Right lobe of liver (tissue), 6 donors: Measurements from ENCODE around the gene FOXD1. TPM values are rescaled to one million over a fixed set of nuclear protein-coding genes. Genes with fewer than 3 reads are reported as not detected.
A peak's percentile ranks its signal among the peaks of the same experiment; 100 is the strongest.
"Not testable (repeated sequence)": the region's sequence is repeated elsewhere in the genome, so short reads cannot be mapped to it uniquely, and the experiment has no call there.

Experiments
- ATAC-seq, 4 donors: fragments of 200-7000 bp; cut with Tn5 transposase; one replicate each; pipeline ENCODE4 v1.9.1; 2020; ENCODE audit warnings: mild to moderate bottlenecking in 4 of 4, moderate library complexity in 4 of 4
- DNase-seq, 3 donors: peaks; one replicate each; pipeline ENCODE4 v3.0.0-alpha.2; 2020
- H3K27ac ChIP-seq, 3 donors: fragments of 200-600 bp; one replicate each; pipeline ENCODE4 v1.8.0; 2022
- H3K27me3 ChIP-seq, 2 donors: fragments of 200-600 bp; one replicate each; pipeline ENCODE4 v1.8.0; 2022
- H3K36me3 ChIP-seq, 4 donors: fragments of 200-600 bp; sonication (generic) in 1 of 4; one replicate each; pipeline versions ENCODE4 v1.5.1 to v1.8.0; 2017 to 2022; ENCODE audit warnings: control low read depth in 1 of 4
- H3K4me1 ChIP-seq, 4 donors: fragments of 200-600 bp; sonication (generic) in 1 of 4; one replicate each; pipeline versions ENCODE4 v1.5.1 to v1.8.0; 2017 to 2022; ENCODE audit warnings: control low read depth in 1 of 4
- H3K4me3 ChIP-seq, 3 donors: fragments of 200-600 bp; one replicate each; pipeline ENCODE4 v1.8.0; 2022
- H3K9me3 ChIP-seq, 4 donors: fragments of 200-600 bp; sonication (generic) in 1 of 4; one replicate each; pipeline versions ENCODE4 v1.5.1 to v1.8.0; 2017 to 2022; ENCODE audit warnings: control low read depth in 1 of 4
- CTCF ChIP-seq, 4 donors: fragments of 200-600 bp in 3 of 4; fragments of 450-650 bp in 1 of 4; IDR thresholded peaks; one replicate each; pipeline versions ENCODE4 v1.5.1 to v1.8.0; 2016 to 2022; ENCODE audit warnings: antibody characterized with exemption in 4 of 4, mild to moderate bottlenecking in 2 of 4
- POLR2A ChIP-seq: fragments of 450-650 bp; IDR thresholded peaks from one replicate; pipeline ENCODE4 v1.6.1; 2017; ENCODE audit warnings: antibody characterized with exemption, mild to moderate bottlenecking
- WGBS: methylation state at CpG from one replicate; pipeline ENCODE4 v1.1.6; 2018; ENCODE audit warnings: low coverage, low lambda C conversion rate; ENCODE audit not compliant: insufficient coverage; ENCODE audit errors: missing lambda C conversion rate; 5-methylcytosine and 5-hydroxymethylcytosine counted together
- intact Hi-C, 2 donors: fragments of 100-400 bp; cut with DNase I; formaldehyde crosslinking; loops; one replicate each; pipeline versions ENCODE4 v1.11.2 to v1.14.1; 2022
- total RNA-seq, 6 experiments: library from RNA; depleted of rRNA in 2 of 6; stranded (reverse); fragments of >200 nt in 2 of 6; fragmentation: NEBNext Ultra II Directional in 3 of 6; extraction: Animal tissue kit (Norgen Biotek cat#: 25700) in 3 of 6; gene quantifications; one replicate each; pipeline versions ENCODE4 v1.1.0 to v1.2.4, GENCODE V29; 2016 to 2023
- donor health status: DM: no; HTN: yes; CAD: no.
- donor health status: DM: no; HTN: no; CAD: no.
- donor health status: DM: no; HTN: no; CAD: no.
- donor health status: DM: no; HTN: yes; CAD: no.
- donor health status: DM: no; HTN: yes; CAD: no.

The FOXD1 gene
- total RNA-seq, 6 experiments from 2014 or later, result not detected

GRCh38 chr5:73459366-73459765 is 10.8 kb upstream of the FOXD1 start:
- no peak for ATAC-seq
- H3K27me3 ChIP-seq, result peaks cover 0 to 16% of the 10 kb centered on the region in 2 donors
- H3K9me3 ChIP-seq, result no peaks in the 10 kb centered on the region
- H3K4me3 ChIP-seq, result no peak overlapping the region
- intact Hi-C loops, result no loop called here
- H3K4me1 ChIP-seq, result no peaks in the 10 kb centered on the region
- TF ChIP-seq POLR2A, result no peak
- TF ChIP-seq CTCF (IDR thresholded peaks at IDR 0.05), result no peak
- no peaks in the 10 kb centered on the region for H3K36me3 ChIP-seq
- DNase-seq, result no peak
- H3K27ac ChIP-seq, result no peak overlapping the region
- WGBS, result 56% methylated on average over 1 of the region's 1 CpG

GRCh38 chr5:73456462-73456861 is 7.9 kb upstream of the FOXD1 start:
- intact Hi-C loops, H3K36me3 ChIP-seq, DNase-seq, ATAC-seq, H3K9me3 ChIP-seq, H3K27ac ChIP-seq, H3K4me1 ChIP-seq, H3K4me3 ChIP-seq: not testable (repeated sequence)
- 40% methylated on average over 1 of the region's 1 CpG for WGBS
- peaks cover 7 to 26% of the 10 kb centered on the region in 2 donors for H3K27me3 ChIP-seq

GRCh38 chr5:73454379-73455036 is 5.9 kb upstream of the FOXD1 start:
- Histone ChIP-seq H3K27ac (no peak overlapping the region), H3K4me1 (peaks cover 0 to 7% (median 2%) of the 10 kb centered on the region in 4 donors), H3K36me3 (no peaks in the 10 kb centered on the region), H3K27me3 (peaks cover 15 to 42% of the 10 kb centered on the region in 2 donors), H3K9me3 (no peaks in the 10 kb centered on the region), H3K4me3 (no peak overlapping the region)
- TF ChIP-seq CTCF (IDR thresholded peaks at IDR 0.05), result peak; percentile 40 to 77 (median 74)
- TF ChIP-seq POLR2A, result no peak
- intact Hi-C loops, result no loop called here
- no peak for DNase-seq
- ATAC-seq, result peak; percentile 87 to 91 (median 89)
- 34% methylated on average over 6 of the region's 6 CpGs for WGBS

GRCh38 chr5:73452215-73452614 is 3.6 kb upstream of the FOXD1 start:
- H3K27me3 ChIP-seq, result peaks cover 20 to 53% of the 10 kb centered on the region in 2 donors
- H3K36me3 ChIP-seq, result no peaks in the 10 kb centered on the region
- whole genome bisulfite sequencing, result 41% methylated on average over 6 of the region's 6 CpGs
- H3K9me3 ChIP-seq, result no peaks in the 10 kb centered on the region
- ATAC-seq (no peak), DNase-seq (no peak)
- intact Hi-C loops, result no loop called here
- H3K27ac ChIP-seq, result no peak overlapping the region
- H3K4me1 ChIP-seq, result peaks cover 0 to 9% (median 3%) of the 10 kb centered on the region in 4 donors
- TF ChIP-seq CTCF (IDR thresholded peaks at IDR 0.05) (no peak), POLR2A (no peak)
- H3K4me3 ChIP-seq, result no peak overlapping the region

- 5% methylated on average over 34 of the region's 70 CpGs for WGBS
Observed at GRCh38 chr5:73451224-73452130, 2.9 kb upstream of the FOXD1 start.

More at GRCh38 chr5:73451224-73452130, 2.9 kb upstream of the FOXD1 start:
- Histone ChIP-seq H3K4me3 (no peak overlapping the region), H3K36me3 (no peaks in the 10 kb centered on the region), H3K27ac (no peak overlapping the region), H3K4me1 (peaks cover 0 to 9% (median 3%) of the 10 kb centered on the region in 4 donors), H3K27me3 (peaks cover 20 to 49% of the 10 kb centered on the region in 2 donors), H3K9me3 (no peaks in the 10 kb centered on the region)
- TF ChIP-seq CTCF (IDR thresholded peaks at IDR 0.05) (peak; percentile 60 to 86 (median 72)), POLR2A (no peak)
- intact Hi-C loops, result no loop called here
- DNase-seq, result peak in 2 of 3 donors; percentile 71 to 74
- ATAC-seq, result peak; percentile 79 to 84 (median 81)
